Panc1 (cell line): ENCODE data around the gene CBLN1.

Source experiments
- POLR2AphosphoS5 ChIP-seq: IDR thresholded peaks from 2 replicates; pipeline ENCODE4 v1.6.1; 2012; ENCODE audit warnings: mild to moderate bottlenecking, low read depth, low read length, moderate library complexity
- SIN3A ChIP-seq: IDR thresholded peaks from 2 replicates; pipeline ENCODE4 v1.6.1; 2012; ENCODE audit warnings: low read depth, mild to moderate bottlenecking, low read length, moderate library complexity, borderline replicate concordance; ENCODE audit not compliant: insufficient read depth
- TCF7L2 ChIP-seq: IDR thresholded peaks from 2 replicates; pipeline ENCODE4 v1.6.1; 2011; ENCODE audit warnings: mild to moderate bottlenecking, low read depth, low read length, inconsistent platforms
- TF ChIP-seq, protein P1 (sequence below): fragments of 450-650 bp; IDR thresholded peaks from 2 replicates; pipeline ENCODE4 v1.5.1; 2017; ENCODE audit warnings: mild to moderate bottlenecking
- TF ChIP-seq, protein P2 (sequence below), 2 experiments: IDR thresholded peaks; 2 replicates each; pipeline ENCODE4 v1.6.1; 2011 to 2012; ENCODE audit warnings: low read depth in 2 of 2, control low read depth in 1 of 2, low read length in 1 of 2, mild to moderate bottlenecking in 1 of 2, moderate library complexity in 1 of 2; ENCODE audit not compliant: insufficient read depth in 1 of 2

DNA sequence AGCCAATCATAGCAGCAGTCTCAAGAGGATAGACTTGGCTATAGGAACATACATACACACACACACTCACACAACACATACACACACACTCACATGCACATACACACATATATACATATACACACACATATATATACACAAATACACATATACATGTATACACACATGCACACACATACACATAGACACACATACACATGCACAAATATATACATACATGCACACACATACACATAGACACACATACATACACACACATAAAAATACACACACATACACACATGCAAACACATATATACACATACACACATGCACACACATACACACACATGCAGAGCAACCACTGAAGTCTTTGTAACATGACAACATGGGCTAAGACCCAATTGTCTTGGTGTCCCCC is 19.7 kb downstream of the CBLN1 start:
- TF ChIP-seq TCF7L2 (no peak), POLR2AphosphoS5 (no peak), SIN3A (no peak)
- TF ChIP-seq, protein P1, sequence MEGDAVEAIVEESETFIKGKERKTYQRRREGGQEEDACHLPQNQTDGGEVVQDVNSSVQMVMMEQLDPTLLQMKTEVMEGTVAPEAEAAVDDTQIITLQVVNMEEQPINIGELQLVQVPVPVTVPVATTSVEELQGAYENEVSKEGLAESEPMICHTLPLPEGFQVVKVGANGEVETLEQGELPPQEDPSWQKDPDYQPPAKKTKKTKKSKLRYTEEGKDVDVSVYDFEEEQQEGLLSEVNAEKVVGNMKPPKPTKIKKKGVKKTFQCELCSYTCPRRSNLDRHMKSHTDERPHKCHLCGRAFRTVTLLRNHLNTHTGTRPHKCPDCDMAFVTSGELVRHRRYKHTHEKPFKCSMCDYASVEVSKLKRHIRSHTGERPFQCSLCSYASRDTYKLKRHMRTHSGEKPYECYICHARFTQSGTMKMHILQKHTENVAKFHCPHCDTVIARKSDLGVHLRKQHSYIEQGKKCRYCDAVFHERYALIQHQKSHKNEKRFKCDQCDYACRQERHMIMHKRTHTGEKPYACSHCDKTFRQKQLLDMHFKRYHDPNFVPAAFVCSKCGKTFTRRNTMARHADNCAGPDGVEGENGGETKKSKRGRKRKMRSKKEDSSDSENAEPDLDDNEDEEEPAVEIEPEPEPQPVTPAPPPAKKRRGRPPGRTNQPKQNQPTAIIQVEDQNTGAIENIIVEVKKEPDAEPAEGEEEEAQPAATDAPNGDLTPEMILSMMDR: no peak
- TF ChIP-seq, protein P2, sequence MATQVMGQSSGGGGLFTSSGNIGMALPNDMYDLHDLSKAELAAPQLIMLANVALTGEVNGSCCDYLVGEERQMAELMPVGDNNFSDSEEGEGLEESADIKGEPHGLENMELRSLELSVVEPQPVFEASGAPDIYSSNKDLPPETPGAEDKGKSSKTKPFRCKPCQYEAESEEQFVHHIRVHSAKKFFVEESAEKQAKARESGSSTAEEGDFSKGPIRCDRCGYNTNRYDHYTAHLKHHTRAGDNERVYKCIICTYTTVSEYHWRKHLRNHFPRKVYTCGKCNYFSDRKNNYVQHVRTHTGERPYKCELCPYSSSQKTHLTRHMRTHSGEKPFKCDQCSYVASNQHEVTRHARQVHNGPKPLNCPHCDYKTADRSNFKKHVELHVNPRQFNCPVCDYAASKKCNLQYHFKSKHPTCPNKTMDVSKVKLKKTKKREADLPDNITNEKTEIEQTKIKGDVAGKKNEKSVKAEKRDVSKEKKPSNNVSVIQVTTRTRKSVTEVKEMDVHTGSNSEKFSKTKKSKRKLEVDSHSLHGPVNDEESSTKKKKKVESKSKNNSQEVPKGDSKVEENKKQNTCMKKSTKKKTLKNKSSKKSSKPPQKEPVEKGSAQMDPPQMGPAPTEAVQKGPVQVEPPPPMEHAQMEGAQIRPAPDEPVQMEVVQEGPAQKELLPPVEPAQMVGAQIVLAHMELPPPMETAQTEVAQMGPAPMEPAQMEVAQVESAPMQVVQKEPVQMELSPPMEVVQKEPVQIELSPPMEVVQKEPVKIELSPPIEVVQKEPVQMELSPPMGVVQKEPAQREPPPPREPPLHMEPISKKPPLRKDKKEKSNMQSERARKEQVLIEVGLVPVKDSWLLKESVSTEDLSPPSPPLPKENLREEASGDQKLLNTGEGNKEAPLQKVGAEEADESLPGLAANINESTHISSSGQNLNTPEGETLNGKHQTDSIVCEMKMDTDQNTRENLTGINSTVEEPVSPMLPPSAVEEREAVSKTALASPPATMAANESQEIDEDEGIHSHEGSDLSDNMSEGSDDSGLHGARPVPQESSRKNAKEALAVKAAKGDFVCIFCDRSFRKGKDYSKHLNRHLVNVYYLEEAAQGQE (IDR thresholded peaks at IDR 0.05; ENCODE audit: insufficient read depth in 1 of 2, low read depth in 2 of 2, low read length in 1 of 2): no peak
